GM23338 (cell line): ENCODE data around the gene SCN2A.

ENCODE experiments used
- CREB1 ChIP-seq: fragments of 250-450 bp; sonication (Bioruptor Pico); IDR thresholded peaks from 2 replicates; pipeline ENCODE4 v1.5.0; 2020; ENCODE audit warnings: low read depth, mild to moderate bottlenecking, moderate library complexity
- ETS1 ChIP-seq: IDR thresholded peaks from 2 replicates; pipeline ENCODE4 v1.6.1; 2016; ENCODE audit warnings: antibody characterized with exemption
- EZH2 ChIP-seq: fragments of 200-600 bp; sonication (generic); IDR thresholded peaks from one replicate; pipeline ENCODE4 v1.8.0; 2017; ENCODE audit warnings: antibody characterized with exemption, mild to moderate bottlenecking, low read depth; ENCODE audit not compliant: unreplicated experiment
- EZH2phosphoT487 ChIP-seq: fragments of 200-600 bp; sonication (generic); IDR thresholded peaks from one replicate; pipeline ENCODE4 v1.8.1; 2018; ENCODE audit warnings: antibody characterized with exemption; ENCODE audit not compliant: unreplicated experiment
- JUNB ChIP-seq: IDR thresholded peaks from one replicate; pipeline ENCODE4 v1.6.1; 2016; ENCODE audit warnings: antibody characterized with exemption; ENCODE audit not compliant: unreplicated experiment
- NANOG ChIP-seq: IDR thresholded peaks from 2 replicates; pipeline ENCODE4 v1.6.1; 2016; ENCODE audit warnings: antibody characterized with exemption, borderline replicate concordance
- POLR2AphosphoS5 ChIP-seq: IDR thresholded peaks from 2 replicates; pipeline ENCODE4 v1.6.1; 2016; ENCODE audit warnings: antibody characterized with exemption, low read depth
- STAT1 ChIP-seq: IDR thresholded peaks from one replicate; pipeline ENCODE4 v1.6.1; 2016; ENCODE audit warnings: antibody characterized with exemption; ENCODE audit not compliant: unreplicated experiment
- ZNF114 ChIP-seq: fragments of 250-450 bp; sonication (Bioruptor Pico); IDR thresholded peaks from 2 replicates; pipeline ENCODE4 v1.5.0; 2020; ENCODE audit warnings: mild to moderate bottlenecking, moderate library complexity
- TF ChIP-seq, protein P1 (sequence below), 2 experiments: fragments of 200-600 bp in 1 of 2; sonication (generic) in 1 of 2; conservative IDR thresholded peaks; 2 replicates each; pipeline versions ENCODE4 v1.5.1 to v1.6.1; 2016 to 2017; ENCODE audit warnings: antibody characterized with exemption in 2 of 2, low read depth in 2 of 2, mild to moderate bottlenecking in 2 of 2, moderate library complexity in 1 of 2
- TF ChIP-seq, protein P2 (sequence below): IDR thresholded peaks from one replicate; pipeline ENCODE4 v1.6.1; 2018; ENCODE audit warnings: antibody characterized with exemption; ENCODE audit not compliant: unreplicated experiment

- TF ChIP-seq, protein P1, sequence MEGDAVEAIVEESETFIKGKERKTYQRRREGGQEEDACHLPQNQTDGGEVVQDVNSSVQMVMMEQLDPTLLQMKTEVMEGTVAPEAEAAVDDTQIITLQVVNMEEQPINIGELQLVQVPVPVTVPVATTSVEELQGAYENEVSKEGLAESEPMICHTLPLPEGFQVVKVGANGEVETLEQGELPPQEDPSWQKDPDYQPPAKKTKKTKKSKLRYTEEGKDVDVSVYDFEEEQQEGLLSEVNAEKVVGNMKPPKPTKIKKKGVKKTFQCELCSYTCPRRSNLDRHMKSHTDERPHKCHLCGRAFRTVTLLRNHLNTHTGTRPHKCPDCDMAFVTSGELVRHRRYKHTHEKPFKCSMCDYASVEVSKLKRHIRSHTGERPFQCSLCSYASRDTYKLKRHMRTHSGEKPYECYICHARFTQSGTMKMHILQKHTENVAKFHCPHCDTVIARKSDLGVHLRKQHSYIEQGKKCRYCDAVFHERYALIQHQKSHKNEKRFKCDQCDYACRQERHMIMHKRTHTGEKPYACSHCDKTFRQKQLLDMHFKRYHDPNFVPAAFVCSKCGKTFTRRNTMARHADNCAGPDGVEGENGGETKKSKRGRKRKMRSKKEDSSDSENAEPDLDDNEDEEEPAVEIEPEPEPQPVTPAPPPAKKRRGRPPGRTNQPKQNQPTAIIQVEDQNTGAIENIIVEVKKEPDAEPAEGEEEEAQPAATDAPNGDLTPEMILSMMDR (conservative IDR thresholded peaks at IDR 0.05; ENCODE audit: low read depth in 2 of 2), result no peak
- TF ChIP-seq EZH2, result no peak
- TF ChIP-seq JUNB, result no peak
- no peak for TF ChIP-seq POLR2AphosphoS5
- TF ChIP-seq ZNF114 (CRISPR knock-in tag), result no peak
- TF ChIP-seq EZH2phosphoT487, result no peak
- TF ChIP-seq, protein P2, sequence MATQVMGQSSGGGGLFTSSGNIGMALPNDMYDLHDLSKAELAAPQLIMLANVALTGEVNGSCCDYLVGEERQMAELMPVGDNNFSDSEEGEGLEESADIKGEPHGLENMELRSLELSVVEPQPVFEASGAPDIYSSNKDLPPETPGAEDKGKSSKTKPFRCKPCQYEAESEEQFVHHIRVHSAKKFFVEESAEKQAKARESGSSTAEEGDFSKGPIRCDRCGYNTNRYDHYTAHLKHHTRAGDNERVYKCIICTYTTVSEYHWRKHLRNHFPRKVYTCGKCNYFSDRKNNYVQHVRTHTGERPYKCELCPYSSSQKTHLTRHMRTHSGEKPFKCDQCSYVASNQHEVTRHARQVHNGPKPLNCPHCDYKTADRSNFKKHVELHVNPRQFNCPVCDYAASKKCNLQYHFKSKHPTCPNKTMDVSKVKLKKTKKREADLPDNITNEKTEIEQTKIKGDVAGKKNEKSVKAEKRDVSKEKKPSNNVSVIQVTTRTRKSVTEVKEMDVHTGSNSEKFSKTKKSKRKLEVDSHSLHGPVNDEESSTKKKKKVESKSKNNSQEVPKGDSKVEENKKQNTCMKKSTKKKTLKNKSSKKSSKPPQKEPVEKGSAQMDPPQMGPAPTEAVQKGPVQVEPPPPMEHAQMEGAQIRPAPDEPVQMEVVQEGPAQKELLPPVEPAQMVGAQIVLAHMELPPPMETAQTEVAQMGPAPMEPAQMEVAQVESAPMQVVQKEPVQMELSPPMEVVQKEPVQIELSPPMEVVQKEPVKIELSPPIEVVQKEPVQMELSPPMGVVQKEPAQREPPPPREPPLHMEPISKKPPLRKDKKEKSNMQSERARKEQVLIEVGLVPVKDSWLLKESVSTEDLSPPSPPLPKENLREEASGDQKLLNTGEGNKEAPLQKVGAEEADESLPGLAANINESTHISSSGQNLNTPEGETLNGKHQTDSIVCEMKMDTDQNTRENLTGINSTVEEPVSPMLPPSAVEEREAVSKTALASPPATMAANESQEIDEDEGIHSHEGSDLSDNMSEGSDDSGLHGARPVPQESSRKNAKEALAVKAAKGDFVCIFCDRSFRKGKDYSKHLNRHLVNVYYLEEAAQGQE, result no peak
- TF ChIP-seq CREB1 (CRISPR knock-in tag), result no peak
- no peak for TF ChIP-seq ETS1
- no peak for TF ChIP-seq NANOG
- TF ChIP-seq STAT1, result no peak
Observed at GRCh38 chr2:165239856-165240515, 772 bp downstream of the SCN2A start.
